ENCODE measurements around the gene GNAQ. TPM values are rescaled to one million over a fixed set of nuclear protein-coding genes. Genes with fewer than 3 reads are reported as not detected.
A peak's percentile ranks its signal among the peaks of the same experiment; 100 is the strongest.

Gene GNAQ
- total and polyA plus RNA-seq, 8 donors = 55.5 to 95.5 (median 62.8) TPM

GRCh38 chr9:77803423-77803822 is 228.2 kb downstream of the GNAQ start:
- Histone ChIP-seq H3K4me1 (peaks cover 7 to 50% of the 10 kb centered on the region in 2 donors), H3K27me3 (no peaks in the 10 kb centered on the region), H3K9me3 (no peaks in the 10 kb centered on the region), H3K27ac (peak overlapping the region in 1 of 2 donors; percentile 1), H3K4me3 (no peak overlapping the region), H3K36me3 (no peaks in the 10 kb centered on the region)
- intact Hi-C loops (cut with DNase I) = no loop called here
- DNase-seq = no peak
- TF ChIP-seq, protein P1, sequence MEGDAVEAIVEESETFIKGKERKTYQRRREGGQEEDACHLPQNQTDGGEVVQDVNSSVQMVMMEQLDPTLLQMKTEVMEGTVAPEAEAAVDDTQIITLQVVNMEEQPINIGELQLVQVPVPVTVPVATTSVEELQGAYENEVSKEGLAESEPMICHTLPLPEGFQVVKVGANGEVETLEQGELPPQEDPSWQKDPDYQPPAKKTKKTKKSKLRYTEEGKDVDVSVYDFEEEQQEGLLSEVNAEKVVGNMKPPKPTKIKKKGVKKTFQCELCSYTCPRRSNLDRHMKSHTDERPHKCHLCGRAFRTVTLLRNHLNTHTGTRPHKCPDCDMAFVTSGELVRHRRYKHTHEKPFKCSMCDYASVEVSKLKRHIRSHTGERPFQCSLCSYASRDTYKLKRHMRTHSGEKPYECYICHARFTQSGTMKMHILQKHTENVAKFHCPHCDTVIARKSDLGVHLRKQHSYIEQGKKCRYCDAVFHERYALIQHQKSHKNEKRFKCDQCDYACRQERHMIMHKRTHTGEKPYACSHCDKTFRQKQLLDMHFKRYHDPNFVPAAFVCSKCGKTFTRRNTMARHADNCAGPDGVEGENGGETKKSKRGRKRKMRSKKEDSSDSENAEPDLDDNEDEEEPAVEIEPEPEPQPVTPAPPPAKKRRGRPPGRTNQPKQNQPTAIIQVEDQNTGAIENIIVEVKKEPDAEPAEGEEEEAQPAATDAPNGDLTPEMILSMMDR (IDR thresholded peaks at IDR 0.05) = no peak
- ATAC-seq = no peak

DNA sequence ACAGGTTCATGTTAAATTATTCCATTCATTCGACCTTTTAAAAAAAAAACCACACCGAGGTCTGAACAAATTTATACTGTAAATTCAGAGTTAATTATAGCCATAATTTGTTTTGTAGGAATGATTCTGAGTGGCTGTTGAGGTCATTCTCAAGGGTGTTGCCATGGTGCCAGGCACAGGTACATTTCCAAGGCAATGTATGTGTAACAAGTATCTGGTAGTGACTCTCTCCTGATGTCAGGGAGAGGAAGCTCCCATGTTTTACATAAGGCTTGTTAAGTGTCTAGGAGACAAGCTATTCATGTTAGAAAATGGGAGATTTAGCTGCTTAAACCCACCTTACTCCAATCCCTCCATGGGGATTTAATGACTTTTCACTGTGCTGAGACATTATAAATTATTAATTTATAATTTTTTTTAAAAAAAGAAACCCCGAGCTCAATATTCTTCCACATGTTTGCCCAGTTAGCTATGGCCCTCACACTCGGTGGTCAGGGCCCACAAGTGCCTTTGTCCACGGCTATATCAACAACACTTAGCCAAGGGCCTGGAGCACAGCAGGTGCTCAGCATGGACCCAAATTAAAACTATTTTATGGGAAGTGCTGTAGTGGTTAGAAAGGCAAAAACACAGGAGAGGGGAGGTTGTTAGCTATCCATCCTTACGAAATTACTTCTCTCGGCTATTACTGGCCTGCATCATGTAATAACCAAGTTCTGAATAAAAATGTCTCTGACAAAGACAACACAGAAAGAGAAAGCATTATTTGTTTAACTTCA is 228.9 kb downstream of the GNAQ start:
- H3K27ac ChIP-seq = peak overlapping the region in 1 of 2 donors; percentile 1
- DNase-seq = peak in 1 of 4 donors; percentile 20

GRCh38 chr9:77802064-77802463 is 229.5 kb downstream of the GNAQ start:
- no peak overlapping the region for H3K4me3 ChIP-seq
- intact Hi-C loops (cut with DNase I) = no loop called here
- no peaks in the 10 kb centered on the region for H3K9me3 ChIP-seq
- H3K4me1 ChIP-seq = peaks cover 7 to 48% of the 10 kb centered on the region in 2 donors
- no peaks in the 10 kb centered on the region for H3K36me3 ChIP-seq
- TF ChIP-seq, protein P1 (IDR thresholded peaks at IDR 0.05) = no peak
- no peak for ATAC-seq
- DNase-seq = no peak
- peak overlapping the region in 1 of 2 donors; percentile 1 for H3K27ac ChIP-seq
- no peaks in the 10 kb centered on the region for H3K27me3 ChIP-seq

More for the DNA sequence above, 228.9 kb downstream of the GNAQ start:
- intact Hi-C loops (cut with DNase I) = no loop called here
- no peaks in the 10 kb centered on the region for H3K36me3 ChIP-seq
- H3K4me3 ChIP-seq = no peak overlapping the region
- TF ChIP-seq, protein P1 (IDR thresholded peaks at IDR 0.05) = no peak
- no peaks in the 10 kb centered on the region for H3K9me3 ChIP-seq
- H3K4me1 ChIP-seq = peaks cover 7 to 50% of the 10 kb centered on the region in 2 donors
- no peaks in the 10 kb centered on the region for H3K27me3 ChIP-seq
- peak; percentile 72 for ATAC-seq

GRCh38 chr9:77800924-77801551 is 230.6 kb downstream of the GNAQ start:
- TF ChIP-seq, protein P1 (IDR thresholded peaks at IDR 0.05) = no peak
- Histone ChIP-seq H3K4me1 (peaks cover 7 to 44% of the 10 kb centered on the region in 2 donors), H3K27me3 (no peaks in the 10 kb centered on the region), H3K27ac (no peak overlapping the region), H3K36me3 (no peaks in the 10 kb centered on the region), H3K4me3 (no peak overlapping the region), H3K9me3 (no peaks in the 10 kb centered on the region)
- DNase-seq (no peak), ATAC-seq (peak; percentile 54)
- intact Hi-C loops (cut with DNase I) = no loop called here

- no peaks in the 10 kb centered on the region for H3K9me3 ChIP-seq
- ATAC-seq = no peak
- intact Hi-C loops (cut with DNase I) = no loop called here
- TF ChIP-seq, protein P1 (IDR thresholded peaks at IDR 0.05) = no peak
- peaks cover 6 to 55% of the 10 kb centered on the region in 2 donors for H3K4me1 ChIP-seq
- H3K27ac ChIP-seq = peak overlapping the region in 1 of 2 donors; percentile 68
- H3K4me3 ChIP-seq = no peak overlapping the region
- H3K27me3 ChIP-seq = no peaks in the 10 kb centered on the region
- no peak for DNase-seq
- no peaks in the 10 kb centered on the region for H3K36me3 ChIP-seq
These were observed 233.5 kb downstream of the GNAQ start for GRCh38 chr9:77798140-77798539.
